NB4 (cell line): Measurements from ENCODE around the gene TCERG1L.

ENCODE experiments used
- CTCF ChIP-seq: IDR thresholded peaks from one replicate; pipeline ENCODE4 v1.5.1; 2012; ENCODE audit warnings: low read depth, low read length
- POLR2A ChIP-seq: IDR thresholded peaks from 2 replicates; pipeline ENCODE4 v1.6.1; 2011; ENCODE audit warnings: mild to moderate bottlenecking; ENCODE audit not compliant: insufficient read length; ENCODE audit errors: extremely low read depth

- TF ChIP-seq CTCF (no peak), POLR2A (no peak)
Measured at GRCh38 chr10:131050162-131050766, 261.3 kb downstream of the TCERG1L start.
